Fibroblast of gingiva (primary cell): ENCODE results near the gene DDIAS.
A peak's percentile ranks its signal among the peaks of the same experiment; 100 is the strongest.
"Not testable (repeated sequence)": the region's sequence is repeated elsewhere in the genome, so short reads cannot be mapped to it uniquely, and the experiment has no call there.

ENCODE experiments used
- DNase-seq: peaks from one replicate; pipeline ENCODE4 v3.0.0-alpha.2; 2011; ENCODE audit warnings: low read depth

DDIAS gene

DNA sequence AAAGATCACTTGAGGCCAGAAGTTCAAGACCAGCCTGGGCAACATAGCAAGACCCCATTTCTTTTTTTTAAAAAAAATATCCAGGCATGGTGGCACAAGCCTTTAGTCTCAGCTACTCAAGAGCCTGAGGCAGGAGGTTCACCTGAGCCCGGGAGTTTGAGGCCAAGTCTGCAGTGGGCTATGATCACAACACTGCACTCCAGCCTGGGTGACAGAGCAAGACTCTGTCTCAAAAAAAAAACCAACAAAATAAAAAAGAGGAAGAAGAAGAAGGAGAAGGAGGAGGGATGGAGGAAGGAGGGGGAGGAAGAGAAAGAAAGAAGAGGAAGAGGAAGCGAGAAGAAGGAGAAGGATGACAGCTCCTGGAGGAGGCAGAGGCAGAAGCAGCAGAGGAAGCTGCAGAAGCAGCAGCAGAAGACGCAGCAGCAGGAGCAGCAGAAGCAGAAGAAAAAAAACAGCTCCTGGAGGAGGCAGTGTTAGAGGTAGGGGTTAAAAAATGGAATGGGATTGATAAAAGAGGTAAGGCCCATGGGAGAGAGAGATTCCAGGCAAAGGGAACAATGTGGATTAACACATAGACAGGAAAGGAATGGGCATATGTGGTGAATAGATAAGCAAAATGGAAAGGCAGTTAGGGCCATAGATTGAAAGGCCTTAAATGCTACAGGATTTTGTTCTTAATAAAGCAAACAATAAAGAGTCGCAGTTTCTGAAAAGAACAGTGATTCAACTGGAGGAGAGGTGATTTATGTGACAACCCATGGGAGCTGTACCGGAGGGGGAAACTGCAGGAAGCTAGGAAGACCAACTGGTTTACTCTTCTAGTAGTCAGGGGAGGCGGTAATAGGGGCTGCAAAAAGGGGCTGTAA, 12.2 kb upstream of the DDIAS start:
- DNase-seq, result no peak

DNA sequence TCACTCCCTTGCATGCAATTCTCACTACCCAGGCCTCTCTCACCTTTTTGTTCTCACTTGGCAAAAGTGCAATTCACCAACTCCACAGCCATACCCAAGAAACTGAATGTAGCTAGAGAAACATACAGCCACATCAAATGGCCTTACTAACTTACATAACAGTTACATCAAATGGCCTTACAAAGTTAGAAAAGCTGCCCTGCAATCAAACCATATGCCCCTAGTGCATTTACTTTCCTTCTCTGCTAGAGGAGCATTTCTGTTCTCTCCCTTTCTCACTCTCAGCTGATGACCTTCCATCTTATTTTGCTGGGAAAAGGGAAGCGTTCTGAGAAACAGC, 11.6 kb upstream of the DDIAS start:
- no peak for DNase-seq

DNA sequence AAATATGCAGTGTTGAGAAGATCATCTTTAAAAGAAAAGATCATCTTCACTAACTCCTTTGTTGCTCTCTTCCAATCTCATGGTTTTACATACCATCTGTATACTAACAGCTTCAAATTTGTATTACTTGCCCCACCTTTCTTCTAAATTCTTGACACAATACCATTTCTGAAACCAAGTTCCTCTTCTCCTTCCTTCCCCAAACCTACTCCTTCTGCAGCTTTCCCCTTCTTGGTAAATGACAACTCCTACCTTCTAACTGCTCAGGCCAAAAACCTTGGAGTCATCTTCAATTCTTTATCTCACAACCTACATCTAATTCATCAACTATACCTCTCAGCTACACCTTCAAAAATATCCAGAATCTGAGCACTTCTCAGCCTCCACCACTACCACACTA, 10.6 kb upstream of the DDIAS start:
- no peak for DNase-seq

DNA sequence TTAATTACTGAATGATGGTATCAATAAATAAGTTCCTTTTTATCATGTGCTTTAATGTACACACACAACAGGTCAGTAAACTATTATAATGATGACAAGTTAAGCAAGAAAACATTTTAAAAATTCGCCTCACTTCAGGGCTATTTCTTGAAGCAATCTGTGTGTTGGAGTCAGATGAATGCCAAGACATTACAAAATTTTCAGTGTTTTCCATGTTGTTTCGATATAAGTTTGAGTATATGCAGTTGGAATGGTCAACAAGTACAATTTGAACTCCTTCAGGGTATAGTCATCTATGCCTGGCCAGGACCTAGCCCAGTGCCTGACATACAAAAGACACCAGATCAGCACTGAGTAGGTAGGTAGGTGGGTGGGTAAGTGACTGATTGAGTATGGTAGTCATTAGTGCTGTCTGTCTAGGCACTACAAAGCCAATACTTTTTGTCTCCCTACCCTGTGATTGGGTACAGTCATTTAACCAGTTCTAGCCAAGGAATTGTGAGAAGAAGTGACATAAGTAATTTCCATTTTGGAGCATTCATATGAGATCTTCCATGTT, 8.8 kb upstream of the DDIAS start:
- DNase-seq, result no peak

DNA sequence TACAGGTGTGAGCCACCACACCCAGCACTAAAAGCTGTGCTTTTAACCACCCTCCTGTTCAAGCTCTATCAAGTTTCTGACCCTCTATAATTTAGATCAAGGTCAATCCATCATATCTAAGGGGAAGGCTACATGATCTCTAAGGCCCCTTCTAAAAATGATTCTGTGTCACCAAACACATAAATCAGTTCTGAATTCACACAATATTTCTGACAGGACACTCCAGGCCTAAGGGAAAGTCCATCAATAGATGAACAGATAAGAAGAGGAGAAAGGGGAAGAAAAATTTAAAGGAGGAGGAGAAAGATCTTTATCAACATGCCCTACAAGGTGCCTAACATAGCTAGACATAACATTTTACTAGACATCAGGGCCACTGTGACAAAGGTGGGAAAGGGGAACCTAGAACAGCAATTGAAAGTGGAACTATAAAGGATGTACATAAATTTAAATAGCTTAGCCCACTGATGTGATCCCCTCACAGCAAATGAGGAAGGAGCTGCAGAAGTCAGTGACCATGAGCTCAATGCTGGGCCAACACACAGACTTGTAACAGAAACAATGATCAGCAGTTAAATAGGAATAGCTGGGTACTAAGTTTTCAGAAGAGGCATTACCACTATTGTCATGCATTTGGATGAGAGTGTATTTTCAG, 6.0 kb upstream of the DDIAS start:
- no peak for DNase-seq

DNA sequence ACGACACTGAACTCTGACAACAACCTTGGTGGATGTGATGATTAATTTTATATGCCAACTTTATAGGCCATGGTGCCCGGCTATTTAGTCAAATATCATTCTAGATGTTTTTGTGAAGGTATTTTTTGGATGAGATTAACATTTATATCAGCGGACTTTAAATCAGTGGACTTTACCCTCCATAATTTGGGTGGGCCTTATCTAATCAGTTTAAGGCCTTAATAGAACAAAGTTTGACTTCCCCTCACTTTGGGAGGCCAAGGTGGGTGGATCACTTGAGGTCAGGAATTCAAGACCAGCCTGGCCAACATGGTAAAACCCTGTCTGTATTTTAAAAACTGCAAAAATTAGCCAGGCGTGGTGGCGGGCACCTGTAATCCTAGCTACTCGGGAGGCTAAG, 5.4 kb upstream of the DDIAS start:
- no peak for DNase-seq

DNA sequence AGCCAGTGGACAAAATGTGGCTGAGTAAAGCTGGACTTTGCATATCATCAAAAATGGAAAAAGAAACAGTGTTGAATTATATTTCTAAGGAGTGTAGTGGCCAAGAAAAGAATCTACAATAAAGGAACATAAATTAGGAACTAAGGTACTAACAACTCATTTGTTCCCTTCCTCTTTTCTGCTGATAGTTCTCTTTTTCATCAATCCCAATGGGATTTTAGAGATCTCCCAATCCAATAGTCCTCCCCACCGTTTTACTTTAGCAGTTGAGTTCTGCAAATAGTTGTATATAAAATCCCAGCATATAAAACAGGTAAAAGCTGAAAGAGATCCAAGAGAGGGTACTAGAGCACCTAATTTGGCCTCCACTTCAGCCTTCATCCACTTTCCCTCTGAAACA, 3.3 kb upstream of the DDIAS start:
- DNase-seq, result no peak

DNA sequence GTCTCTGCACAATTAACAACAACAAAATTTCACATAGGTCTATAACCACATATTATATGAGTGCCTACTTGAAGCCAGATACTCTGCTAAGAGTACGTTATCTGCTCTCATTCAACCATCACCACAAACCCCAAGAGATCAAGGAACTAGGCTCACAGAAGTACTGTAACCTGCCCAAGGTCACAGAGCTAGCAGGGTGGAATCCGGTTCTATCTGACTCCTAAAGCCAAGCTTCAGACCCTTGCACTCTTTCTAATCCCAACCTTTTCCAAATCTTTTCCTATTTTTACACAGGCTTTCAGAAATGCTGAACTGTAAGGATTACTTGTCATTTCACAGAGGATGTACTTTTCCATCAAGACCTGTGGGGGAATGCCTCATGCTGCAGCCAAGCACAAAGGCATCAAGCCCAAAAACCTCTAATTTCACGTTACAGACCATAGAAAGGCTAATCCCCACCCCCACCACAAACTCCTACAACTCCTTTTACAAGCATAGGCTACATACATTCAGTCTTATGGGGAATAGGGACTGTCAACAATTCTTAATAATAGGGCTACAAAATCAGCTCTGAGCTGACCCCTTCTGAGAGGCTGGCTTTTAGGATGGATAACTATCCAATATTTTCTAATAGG, 2.2 kb upstream of the DDIAS start:
- DNase-seq, result no peak

DNA sequence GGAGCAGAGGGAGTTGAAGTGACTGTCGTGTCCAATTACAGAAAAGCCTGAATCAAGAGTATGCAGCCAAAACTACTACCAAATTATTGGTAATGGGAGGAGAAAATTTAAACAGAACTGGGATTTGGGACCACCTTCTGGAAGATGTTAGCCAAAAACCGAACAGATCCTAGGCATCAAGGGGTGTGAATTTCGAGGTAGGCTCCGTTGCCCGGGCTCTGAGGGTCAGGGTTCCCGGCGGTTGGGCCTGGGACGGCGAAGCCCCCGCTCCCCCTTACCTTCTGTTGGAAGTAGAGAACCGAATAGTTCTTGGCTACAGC, 1.6 kb upstream of the DDIAS start:
- no peak for DNase-seq

DNA sequence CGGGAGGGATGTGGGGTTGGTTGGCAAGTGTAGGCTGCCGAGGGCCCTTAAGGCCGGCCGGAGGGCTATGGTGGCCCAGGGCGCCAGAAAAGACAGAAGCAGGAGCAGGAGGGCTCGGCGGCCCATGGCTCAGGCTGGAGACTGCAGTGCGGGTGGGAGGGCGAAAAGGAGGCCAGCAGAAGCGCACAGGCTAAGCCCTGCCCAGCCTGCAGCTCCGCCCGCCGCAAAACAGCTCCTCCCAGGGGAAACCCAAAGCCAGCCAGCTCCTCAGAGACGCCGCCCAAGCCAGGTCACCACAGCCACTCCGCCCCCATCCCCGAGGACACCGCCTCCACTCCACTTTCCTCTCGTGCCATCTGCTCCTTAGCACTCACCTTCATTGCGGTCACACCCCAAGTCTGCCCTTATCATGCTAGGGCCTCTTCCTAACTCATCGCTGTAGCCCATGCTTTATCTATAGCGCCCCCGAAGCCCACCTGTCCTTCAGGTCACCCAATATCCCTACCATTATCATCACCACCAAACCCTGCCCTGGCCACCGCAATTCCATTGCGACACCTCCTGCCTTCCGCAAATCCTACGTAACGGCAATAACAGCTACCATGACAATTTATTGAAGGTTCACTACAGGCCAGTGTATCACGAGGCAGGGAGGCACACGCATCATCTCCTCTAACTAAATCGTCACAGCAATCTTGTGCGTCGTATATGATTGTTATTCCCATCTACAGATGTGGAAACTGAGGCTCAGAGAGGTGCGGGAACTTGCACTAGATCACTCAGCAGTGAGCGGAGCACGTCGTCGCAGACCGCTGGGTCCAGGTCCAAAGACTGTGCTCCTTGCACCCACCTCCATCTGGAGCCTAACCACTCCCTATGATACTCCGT, 1.0 kb upstream of the DDIAS start, which contains the start of gene PRCP:
PRCP (minus strand) TSS at position 154 of the 888 bp plus-strand sequence; CDS start at position 126, 28 bp downstream.
- peak; percentile 90 for DNase-seq

DNA sequence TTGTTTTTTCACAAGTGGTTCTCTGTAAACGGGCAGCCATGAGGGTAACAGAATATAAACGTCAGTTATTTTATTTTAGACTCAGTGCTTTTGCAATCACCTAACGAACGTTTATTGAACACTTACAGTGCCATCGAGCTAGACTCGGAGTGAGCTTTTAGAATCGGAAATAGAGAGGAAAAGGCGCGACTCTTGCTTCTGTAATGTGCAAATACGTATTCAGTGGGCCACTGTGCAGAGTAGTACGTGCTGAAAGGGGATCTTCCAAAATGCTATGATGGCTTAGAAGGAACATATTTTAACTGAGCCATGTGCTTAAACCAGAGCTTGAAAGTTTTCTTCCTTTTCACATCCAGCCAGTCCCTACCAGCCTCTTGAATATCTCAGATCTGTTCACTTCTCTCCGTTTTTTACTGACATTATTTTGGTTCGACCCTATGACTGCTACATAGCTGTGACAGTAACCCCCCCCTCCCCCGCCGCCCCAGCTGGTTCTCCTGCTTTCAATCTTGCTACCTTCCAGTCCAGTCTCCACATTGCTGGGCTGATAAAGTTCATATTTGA, 468 bp downstream of the DDIAS start:
- DNase-seq, result no peak

DNA sequence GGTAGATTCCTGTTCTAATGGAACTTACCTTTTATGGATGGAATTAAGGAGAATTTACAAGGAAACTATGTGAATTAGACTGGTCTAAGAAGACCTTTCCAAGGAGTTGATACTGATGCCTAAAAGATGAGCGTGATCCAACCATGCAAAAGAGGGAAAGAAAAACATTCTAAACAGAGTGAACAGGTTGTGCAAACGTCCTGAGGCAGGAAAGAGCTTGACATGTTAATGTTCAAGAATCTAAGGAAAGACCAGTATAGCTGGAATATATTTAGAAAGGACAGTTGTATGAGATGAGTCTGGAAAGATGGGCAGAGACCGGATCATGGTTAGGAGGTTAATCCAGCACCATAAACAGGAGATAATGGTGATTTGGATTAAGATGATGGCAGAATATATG, 1.3 kb downstream of the DDIAS start:
- DNase-seq, result no peak

DNA sequence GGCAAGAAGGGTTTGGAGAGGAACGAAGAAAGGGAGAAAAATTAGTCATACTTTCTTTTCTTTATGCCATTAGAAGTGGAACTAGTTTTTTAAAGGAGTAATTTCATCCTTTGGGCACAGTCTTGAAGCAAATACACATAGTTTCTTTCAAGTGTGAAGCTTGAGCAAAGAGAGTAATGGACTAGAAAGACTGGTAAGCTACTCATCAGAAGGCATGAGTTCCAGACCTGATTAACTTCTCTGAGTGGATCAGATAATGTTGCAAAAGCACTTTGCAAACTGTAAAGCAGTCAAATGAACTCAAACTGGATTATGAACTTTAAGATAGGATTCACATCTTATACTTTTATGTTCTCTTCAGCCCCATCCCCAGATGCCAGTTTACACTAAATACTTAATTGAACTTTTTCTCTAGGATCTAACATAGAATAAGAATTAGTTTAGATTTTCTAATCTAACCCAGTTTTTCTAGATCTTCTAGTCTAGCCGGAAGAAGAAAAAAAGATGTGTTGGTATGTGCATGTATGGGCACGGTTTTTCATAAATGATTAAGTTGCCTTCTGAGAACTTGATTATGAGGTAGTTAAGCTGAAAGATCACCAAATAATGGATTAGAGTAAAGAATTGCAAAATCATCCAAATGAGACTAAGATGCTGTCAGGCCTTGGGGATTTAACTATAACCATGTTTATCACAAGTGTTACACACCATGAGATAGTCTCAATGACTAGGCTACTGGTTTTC, 2.5 kb downstream of the DDIAS start:
- DNase-seq, result no peak

DNA sequence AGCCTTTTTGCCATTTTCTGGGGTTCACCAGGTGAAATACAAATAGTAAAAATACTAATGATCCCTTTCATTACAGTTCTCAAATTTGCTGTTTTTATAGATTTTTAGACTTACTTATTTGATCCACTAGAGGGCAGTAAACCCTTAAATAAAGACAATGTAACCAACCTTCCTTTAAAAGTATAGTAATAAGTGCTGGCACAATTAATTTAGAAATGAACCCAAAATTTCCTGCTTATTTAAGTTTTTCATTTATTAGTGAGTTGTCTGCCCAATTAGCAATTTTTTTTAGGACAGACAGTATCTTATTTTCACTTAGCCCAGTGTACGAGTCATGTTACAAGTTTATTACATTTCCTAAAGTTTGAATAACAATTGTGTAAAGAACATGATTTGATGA, 4.7 kb downstream of the DDIAS start:
- peak; percentile 21 for DNase-seq

DNA sequence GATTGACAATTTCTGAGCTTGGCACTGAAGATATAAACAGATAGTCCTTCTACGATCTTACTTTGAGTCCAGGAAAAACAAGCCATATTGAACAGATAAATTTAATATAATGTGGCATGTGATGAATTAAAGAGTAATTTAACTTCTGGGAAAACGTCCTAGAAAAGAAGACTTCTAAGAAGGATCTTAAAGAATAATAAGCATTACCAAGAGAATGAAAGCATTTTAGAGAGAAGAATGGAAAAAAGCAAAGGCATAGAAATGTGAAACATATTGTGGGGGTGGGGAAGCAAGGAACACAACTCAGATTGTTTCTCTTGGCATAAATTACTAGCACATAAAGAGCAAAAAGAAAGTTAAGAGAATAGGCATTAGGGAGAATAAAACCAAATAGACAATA, 5.4 kb downstream of the DDIAS start:
- DNase-seq, result no peak

DNA sequence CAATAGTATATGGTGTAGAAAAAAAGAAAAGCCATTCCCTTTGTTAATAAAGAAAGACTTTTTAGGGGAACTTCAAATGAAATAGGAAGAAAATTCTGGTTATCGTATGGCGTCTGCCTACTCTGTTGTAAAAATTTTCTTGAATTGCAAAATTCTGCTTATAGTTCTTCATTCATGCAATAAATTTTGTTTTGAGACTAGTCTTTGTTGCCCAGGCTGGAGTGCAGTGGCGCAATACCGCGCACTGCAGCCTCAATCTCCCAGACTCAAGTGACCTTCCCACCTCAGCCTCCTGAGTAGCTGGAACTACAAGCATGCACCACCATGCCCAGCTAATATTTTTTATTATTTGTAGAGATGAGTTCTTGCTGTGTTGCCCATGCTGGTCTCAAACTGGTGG, 5.8 kb downstream of the DDIAS start:
- no peak for DNase-seq

DNA sequence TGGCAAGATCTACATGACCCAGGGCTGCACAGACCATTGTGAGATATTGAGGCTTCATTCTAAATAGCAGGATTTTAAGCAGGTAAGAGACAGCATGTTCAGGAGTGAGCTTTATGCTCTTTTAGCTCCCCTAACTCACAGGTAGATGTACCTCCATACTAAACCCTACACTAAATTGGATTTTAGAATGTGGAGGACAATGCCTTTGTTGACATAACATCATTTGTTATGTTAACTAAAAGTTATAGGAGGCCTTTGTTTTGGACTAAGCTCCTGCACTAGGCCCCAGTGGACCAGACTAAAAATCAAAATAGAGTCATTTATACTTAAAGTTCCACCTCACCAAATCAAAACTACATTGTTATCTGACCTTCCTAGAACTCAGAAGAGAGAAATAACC, 6.8 kb downstream of the DDIAS start:
- no peak for DNase-seq

DNA sequence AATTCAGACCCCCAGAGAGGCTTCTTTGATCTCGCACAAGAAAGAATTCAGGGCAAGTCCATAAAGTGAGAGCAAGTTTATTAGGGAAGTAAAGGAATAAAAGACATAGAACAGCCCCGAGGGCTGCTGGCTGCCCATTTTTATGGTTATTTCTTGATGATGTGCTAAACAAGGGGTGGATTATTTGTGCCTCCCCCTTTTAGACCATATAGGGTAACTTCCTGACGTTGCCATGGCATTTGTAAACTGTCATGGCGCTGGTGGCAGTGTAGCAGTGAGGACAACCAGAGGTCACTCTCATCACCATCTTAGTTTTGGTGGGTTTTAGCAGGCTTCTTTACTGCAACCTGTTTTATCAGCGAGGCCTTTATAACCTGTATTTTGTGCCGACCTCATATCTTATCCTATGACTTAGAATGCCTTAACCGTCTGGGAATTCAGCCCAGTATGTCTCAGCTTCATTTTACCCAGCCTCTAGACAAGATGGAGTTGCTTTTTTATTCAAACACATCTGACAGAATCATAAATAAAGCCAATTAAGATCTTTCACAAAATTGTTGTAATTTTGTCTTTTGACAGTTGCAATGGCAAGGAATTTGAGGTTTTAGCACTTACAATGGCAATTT, 7.6 kb downstream of the DDIAS start:
- no peak for DNase-seq

DNA sequence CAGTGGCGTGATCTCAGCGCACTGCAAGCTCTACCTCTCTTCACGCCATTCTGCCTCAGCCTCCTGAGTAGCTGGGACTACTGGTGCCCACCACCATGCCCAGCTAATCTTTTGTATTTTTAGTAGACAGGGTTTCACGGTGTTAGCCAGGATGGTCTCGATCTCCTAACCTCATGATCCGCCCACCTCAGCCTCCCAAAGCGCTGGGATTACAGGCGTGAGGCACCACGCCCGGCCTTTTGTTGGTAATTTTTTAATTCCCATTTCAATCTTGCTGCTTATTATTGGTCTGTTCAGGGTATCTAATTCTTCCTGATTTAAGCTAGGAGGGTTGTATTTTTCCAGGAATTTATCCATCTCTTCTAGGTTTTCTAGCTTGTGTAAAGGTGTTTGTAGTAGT, 18.2 kb downstream of the DDIAS start:
- not testable (repeated sequence) for DNase-seq

DNA sequence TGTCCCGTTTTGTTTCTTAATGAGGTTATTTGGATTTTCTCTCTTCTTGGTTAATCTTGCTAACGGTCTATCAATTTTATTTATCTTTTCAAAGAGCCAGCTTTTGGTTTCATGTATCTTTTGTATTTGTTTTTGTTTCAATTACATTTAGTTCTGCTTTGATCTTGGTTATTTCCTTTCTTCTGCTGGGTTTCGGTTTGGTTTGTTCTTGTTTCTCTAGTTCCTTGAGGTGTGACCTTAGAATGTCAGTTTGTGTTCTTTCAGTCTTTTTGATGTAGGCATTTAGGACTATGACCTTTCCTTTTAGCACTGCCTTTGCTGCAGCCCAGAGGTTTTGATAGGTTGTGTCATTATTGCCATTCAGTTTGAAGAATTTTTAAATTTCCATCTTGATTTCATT, 18.7 kb downstream of the DDIAS start:
- not testable (repeated sequence) for DNase-seq
